Activated CD8-positive, alpha-beta memory T cell treated with anti-CD3 and anti-CD28 coated beads for 36 hours (primary cell): ENCODE results near the gene MTA2. TPM values are rescaled to one million over a fixed set of nuclear protein-coding genes. Genes with fewer than 3 reads are reported as not detected.
"Not testable (repeated sequence)": the region's sequence is repeated elsewhere in the genome, so short reads cannot be mapped to it uniquely, and the experiment has no call there.

Source experiments
- CTCF ChIA-PET: fragments of 350-600 bp; sonication (Branson Sonifier 250); formaldehyde crosslinking; loops from one replicate; lab custom pipeline; 2021; ENCODE audit warnings: antibody characterized with exemption; lab: Charles Lee
- POLR2A ChIA-PET: fragments of 350-600 bp; sonication (Branson Sonifier 250); formaldehyde crosslinking; loops from one replicate; lab custom pipeline; 2021; ENCODE audit warnings: antibody characterized with exemption; lab: Charles Lee
- total RNA-seq, 2 experiments: library from RNA; stranded (reverse); gene quantifications; one replicate each; pipeline ENCODE4 v1.2.3, GENCODE V29; 2021

The MTA2 gene
- total RNA-seq, 2 experiments from 2014 or later = 214 to 216 TPM

GRCh38 chr11:62603072-62603408, 1.4 kb upstream of the MTA2 start:
- ChIA-PET CTCF (interaction anchor here (1.8 kb wide), 1 partner anchor 12 kb away, joined by 7 read pairs; the partner anchor contains the start of gene TUT1), POLR2A (interaction anchor here (0.6 to 0.7 kb wide), 2 partner anchors 10 to 251 kb away, joined by 3 read pairs; partner anchors contain the start of gene ROM1)

GRCh38 chr11:62602141-62603071, 741 bp upstream of the MTA2 start:
- CTCF ChIA-PET = interaction anchor here (1.8 to 3.0 kb wide), 3 partner anchors 8 to 11 kb away, joined by 7 to 28 read pairs (median 17); partner anchors contain the start of gene TUT1
- POLR2A ChIA-PET = interaction anchor here (0.6 to 3.2 kb wide), 11 partner anchors 9 to 239 kb away, joined by 3 to 44 read pairs (median 6); partner anchors contain the start of genes B3GAT3, C11orf98, CSKMT and EEF1G

GRCh38 chr11:62601122-62601371, 618 bp downstream of the MTA2 start:
- CTCF ChIA-PET = interaction anchor here (1.1 to 3.0 kb wide), 4 partner anchors 9 to 176 kb away, joined by 3 to 28 read pairs (median 12); partner anchors contain the start of gene TUT1

GRCh38 chr11:62600367-62601121, 1.1 kb downstream of the MTA2 start:
- ChIA-PET CTCF (interaction anchor here (0.6 to 3.0 kb wide), 6 partner anchors 8 to 176 kb away, joined by 3 to 28 read pairs (median 6); partner anchors contain the start of gene TUT1), POLR2A (interaction anchor here (0.6 to 3.2 kb wide), 9 partner anchors 9 to 254 kb away, joined by 3 to 44 read pairs (median 9); partner anchors contain the start of genes C11orf98, CSKMT, LBHD1 and TUT1)

More at GRCh38 chr11:62601122-62601371, 618 bp downstream of the MTA2 start:
- POLR2A ChIA-PET = interaction anchor here (0.5 to 3.2 kb wide), 14 partner anchors 9 to 283 kb away, joined by 3 to 44 read pairs (median 6); partner anchors contain the start of genes B3GAT3, C11orf98, CSKMT and EEF1G

- ChIA-PET CTCF (interaction anchor here (0.6 to 3.0 kb wide), 4 partner anchors 9 to 95 kb away, joined by 3 to 28 read pairs (median 4); partner anchors contain the start of gene TUT1), POLR2A (interaction anchor here (0.7 to 3.2 kb wide), 7 partner anchors 8 to 255 kb away, joined by 4 to 44 read pairs (median 9); partner anchors contain the start of genes C11orf98, CSKMT, LBHD1 and TUT1)
These were observed 1.8 kb downstream of the MTA2 start for GRCh38 chr11:62599901-62600300.

GRCh38 chr11:62599069-62599696, 2.5 kb downstream of the MTA2 start:
- CTCF ChIA-PET = interaction anchor here (0.9 to 3.0 kb wide), 4 partner anchors 8 to 95 kb away, joined by 3 to 28 read pairs (median 4); partner anchors contain the start of genes C11orf98, CSKMT and TUT1
- POLR2A ChIA-PET = interaction anchor here (0.7 to 3.2 kb wide), 5 partner anchors 7 to 256 kb away, joined by 4 to 44 read pairs (median 7); partner anchors contain the start of gene TUT1

GRCh38 chr11:62595124-62595523, 6.5 kb downstream of the MTA2 start:
- ChIA-PET CTCF (interaction anchor here (2.4 kb wide), 1 partner anchor 17 kb away, joined by 8 read pairs; the partner anchor contains the start of gene EML3), POLR2A (interaction anchor here (0.8 kb wide), 1 partner anchor 262 kb away, joined by 5 read pairs; no protein-coding TSS in a partner anchor)

GRCh38 chr11:62593434-62594044, 8.1 kb downstream of the MTA2 start:
- POLR2A ChIA-PET = interaction anchor here (0.6 to 3.2 kb wide), 7 partner anchors 7 to 176 kb away, joined by 3 to 44 read pairs (median 8); partner anchors contain the start of genes B3GAT3, C11orf98, CSKMT and LBHD1

GRCh38 chr11:62592989-62593421, 8.7 kb downstream of the MTA2 start:
- ChIA-PET CTCF (interaction anchor here (0.6 to 3.5 kb wide), 14 partner anchors 8 to 240 kb away, joined by 3 to 46 read pairs (median 3); partner anchors contain the start of genes EML3, MTA2, ROM1 and TEX54), POLR2A (interaction anchor here (0.6 to 3.2 kb wide), 8 partner anchors 8 to 176 kb away, joined by 3 to 44 read pairs (median 18); partner anchors contain the start of genes B3GAT3, C11orf98, CSKMT and EEF1G)

More at GRCh38 chr11:62593434-62594044, 8.1 kb downstream of the MTA2 start:
- CTCF ChIA-PET = interaction anchor here (0.6 to 3.5 kb wide), 17 partner anchors 8 to 239 kb away, joined by 3 to 46 read pairs (median 3); partner anchors contain the start of genes EML3, MTA2, ROM1 and TEX54

- CTCF ChIA-PET = interaction anchor here (0.5 to 3.5 kb wide), 26 partner anchors 9 to 240 kb away, joined by 3 to 46 read pairs (median 4); partner anchors contain the start of genes B3GAT3, C11orf98, CSKMT and EML3
- POLR2A ChIA-PET = interaction anchor here (0.6 to 3.2 kb wide), 23 partner anchors 8 to 264 kb away, joined by 3 to 44 read pairs (median 6); partner anchors contain the start of genes B3GAT3, C11orf98, CSKMT and EEF1G
These were observed 9.4 kb downstream of the MTA2 start for GRCh38 chr11:62592146-62592815.

- POLR2A ChIA-PET = interaction anchor here (0.6 to 3.2 kb wide), 26 partner anchors 9 to 265 kb away, joined by 3 to 44 read pairs (median 6); partner anchors contain the start of genes B3GAT3, C11orf98, CSKMT and EEF1G
- CTCF ChIA-PET = interaction anchor here (0.5 to 3.5 kb wide), 22 partner anchors 8 to 190 kb away, joined by 3 to 46 read pairs (median 4); partner anchors contain the start of genes B3GAT3, C11orf98, CSKMT and EML3
These were observed 10.1 kb downstream of the MTA2 start, which contains the start of gene TUT1 for GRCh38 chr11:62591448-62592145. Gene TUT1 (minus strand): TSS chr11:62591523. CDS start chr11:62591485, 38 bp downstream.

GRCh38 chr11:62588966-62589637, 12.6 kb downstream of the MTA2 start:
- POLR2A ChIA-PET = interaction anchor here (1.6 kb wide), 1 partner anchor 33 kb away, joined by 3 read pairs; the partner anchor contains the start of gene B3GAT3

GRCh38 chr11:62585356-62585755, 16.3 kb downstream of the MTA2 start:
- CTCF ChIA-PET = not testable (repeated sequence)
- POLR2A ChIA-PET = interaction anchor here (1.0 kb wide), 1 partner anchor 16 kb away, joined by 5 read pairs; the partner anchor contains the start of gene MTA2

More at GRCh38 chr11:62588966-62589637, 12.6 kb downstream of the MTA2 start:
- CTCF ChIA-PET = interaction anchor here (1.2 to 3.5 kb wide), 3 partner anchors 12 to 164 kb away, joined by 3 to 13 read pairs (median 4); no protein-coding TSS in a partner anchor

- POLR2A ChIA-PET, CTCF ChIA-PET: not testable (repeated sequence)
These were observed 19.9 kb downstream of the MTA2 start for GRCh38 chr11:62581735-62582134.
